HG03565 (cell line): ENCODE results near the gene HAPSTR1.
"Not testable (repeated sequence)": the region's sequence is repeated elsewhere in the genome, so short reads cannot be mapped to it uniquely, and the experiment has no call there.

Source experiments
- ATAC-seq: cut with Tn5 transposase; IDR thresholded peaks from one replicate; pipeline ENCODE4 v1.9.1; 2021; ENCODE audit warnings: mild to moderate bottlenecking, moderate library complexity; ENCODE audit not compliant: unreplicated experiment

Gene HAPSTR1, protein sequence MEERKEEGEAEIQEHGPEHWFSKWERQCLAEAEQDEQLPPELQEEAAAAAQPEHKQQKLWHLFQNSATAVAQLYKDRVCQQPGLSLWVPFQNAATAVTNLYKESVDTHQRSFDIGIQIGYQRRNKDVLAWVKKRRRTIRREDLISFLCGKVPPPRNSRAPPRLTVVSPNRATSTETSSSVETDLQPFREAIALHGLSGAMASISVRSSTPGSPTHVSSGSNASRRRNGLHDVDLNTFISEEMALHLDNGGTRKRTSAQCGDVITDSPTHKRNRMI

DNA sequence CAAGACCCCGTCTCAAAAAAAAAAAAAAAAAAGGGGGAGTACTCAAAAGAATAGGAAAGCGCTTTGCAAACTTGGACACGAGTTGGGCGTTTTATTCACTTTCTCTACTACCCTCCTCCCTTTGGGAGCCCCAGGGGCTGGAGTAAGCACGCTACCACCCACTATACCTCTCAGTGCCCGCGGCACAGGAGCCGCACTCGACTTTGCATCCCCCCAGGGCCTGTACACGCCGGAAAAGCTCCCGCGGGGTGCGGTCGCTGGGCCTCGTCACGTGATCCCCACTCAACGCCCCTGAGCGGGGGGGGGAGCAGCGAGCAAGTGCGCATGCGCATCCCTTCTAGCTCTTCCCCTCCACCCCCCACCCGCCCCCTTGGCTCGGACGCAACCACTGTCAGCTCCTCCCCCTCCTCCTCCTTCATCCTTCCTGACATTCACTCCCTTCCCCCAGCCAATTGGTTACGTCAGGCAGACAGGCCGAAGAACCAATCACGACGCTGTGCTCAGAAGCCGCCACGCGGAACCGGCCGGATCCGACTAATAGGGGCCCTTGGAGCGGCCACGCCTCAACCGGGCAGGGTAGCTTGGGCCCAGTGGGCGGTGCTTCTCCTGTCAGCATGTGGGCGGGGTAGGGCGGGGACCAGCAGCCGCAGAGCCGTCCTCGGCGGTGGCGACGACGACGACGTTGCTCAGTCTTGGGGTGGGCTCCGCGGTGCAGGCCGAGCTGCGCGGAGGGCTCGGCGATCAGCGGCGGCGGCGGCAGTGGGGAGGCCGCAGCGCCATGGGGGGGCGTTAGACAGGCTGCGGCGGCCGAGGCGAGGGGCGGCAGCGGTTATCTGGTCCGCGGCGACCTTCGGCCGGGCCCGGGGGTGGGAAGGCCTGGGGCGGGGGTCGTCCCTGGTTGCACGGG lies at the start of gene HAPSTR1:
Gene HAPSTR1, plus strand, starts transcription at position 685 of the 907 bp plus-strand sequence. CDS start 401 bp downstream, outside the sequence.
- ATAC-seq = peak; percentile 85

DNA sequence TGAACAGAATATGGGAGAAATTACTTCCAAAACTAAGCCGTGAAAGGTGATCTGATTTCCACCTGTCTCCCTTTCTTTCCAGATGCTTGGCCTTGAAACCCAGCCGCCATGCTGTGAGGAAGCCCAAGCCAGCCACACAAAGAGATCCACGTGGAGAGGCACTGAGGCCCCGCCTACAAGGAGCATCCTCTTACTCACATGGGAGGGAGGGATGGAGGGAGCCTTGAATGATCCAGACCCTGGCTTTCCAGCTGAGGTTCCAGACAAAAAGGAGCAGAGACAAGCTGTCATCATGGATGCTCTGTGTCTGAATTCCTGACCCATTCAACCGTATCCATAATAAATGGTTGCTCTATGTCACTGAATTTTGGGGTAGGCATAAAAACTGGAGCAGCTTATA lies 48.9 kb upstream of the HAPSTR1 start:
- ATAC-seq = no peak

DNA sequence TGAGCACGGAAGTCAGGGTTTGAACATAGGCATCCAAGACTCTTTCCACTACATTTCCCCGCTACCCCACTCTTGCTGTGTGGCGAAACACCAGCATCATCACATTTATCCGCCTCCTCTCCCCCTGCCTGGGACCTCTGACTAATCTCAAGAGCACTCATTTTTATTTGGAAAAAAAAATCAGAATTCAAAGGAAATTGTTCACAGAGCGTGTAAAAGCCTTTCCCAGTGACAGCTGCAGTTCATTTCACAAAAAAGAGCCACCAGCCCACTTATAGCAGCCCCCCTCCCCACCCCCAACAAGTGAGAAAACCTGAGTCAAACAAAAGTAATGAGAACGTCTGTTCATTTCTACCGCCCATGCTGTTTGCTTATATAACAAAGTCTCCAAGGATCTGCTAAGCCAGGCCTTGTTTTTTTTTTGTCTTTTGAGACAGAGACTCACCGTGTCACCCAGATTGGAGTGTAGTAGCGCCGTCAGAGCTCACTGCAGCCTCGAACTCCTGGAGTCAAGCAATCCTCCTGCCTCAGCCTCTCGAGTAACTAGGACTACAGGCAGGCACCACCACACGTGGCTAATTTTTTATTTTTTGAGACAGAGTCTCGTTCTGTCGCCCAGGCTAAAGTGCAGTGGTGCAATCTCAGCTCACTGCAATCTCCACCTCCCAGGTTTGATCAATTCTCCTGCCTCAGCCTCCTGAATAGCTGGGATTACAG lies 48.3 kb upstream of the HAPSTR1 start:
- ATAC-seq = no peak

DNA sequence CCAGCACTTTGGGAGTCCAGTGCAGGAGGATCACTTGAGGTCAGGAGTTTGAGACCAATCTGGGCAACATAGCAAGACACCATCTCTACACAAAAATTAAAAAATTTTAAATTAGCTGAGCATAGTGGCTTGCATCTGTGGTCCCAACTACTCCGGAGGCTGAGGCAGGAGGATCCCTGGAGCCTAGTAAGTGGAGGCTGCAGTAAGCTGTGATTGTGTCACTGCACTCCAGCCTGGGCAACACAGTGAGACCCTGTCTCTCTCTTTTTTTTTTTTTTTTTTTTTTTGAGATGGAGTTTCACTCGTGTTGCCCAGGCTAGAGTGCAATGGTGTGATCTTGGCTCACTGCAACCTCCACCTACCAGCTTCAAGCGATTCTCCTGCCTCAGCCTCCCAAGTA lies 45.9 kb upstream of the HAPSTR1 start:
- not testable (repeated sequence) for ATAC-seq

DNA sequence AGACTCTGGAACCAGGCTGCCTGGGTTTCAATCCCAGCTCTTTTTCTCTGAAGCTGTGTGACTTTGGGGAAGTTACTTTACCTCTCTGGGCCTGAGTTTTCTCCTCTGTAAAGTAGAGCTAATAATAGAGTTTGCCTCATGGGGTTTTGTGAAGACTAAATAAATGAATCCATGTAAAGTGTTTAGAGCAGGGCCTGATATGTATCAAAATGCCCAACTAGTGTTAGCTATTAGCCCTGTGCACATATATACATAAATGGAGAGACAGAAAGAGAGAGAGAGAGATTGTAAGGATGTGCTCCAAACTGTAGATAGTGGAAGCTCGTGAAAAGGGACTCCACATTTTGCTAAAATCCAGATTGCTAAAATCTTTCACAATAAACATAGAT lies 44.8 kb upstream of the HAPSTR1 start:
- no peak for ATAC-seq

DNA sequence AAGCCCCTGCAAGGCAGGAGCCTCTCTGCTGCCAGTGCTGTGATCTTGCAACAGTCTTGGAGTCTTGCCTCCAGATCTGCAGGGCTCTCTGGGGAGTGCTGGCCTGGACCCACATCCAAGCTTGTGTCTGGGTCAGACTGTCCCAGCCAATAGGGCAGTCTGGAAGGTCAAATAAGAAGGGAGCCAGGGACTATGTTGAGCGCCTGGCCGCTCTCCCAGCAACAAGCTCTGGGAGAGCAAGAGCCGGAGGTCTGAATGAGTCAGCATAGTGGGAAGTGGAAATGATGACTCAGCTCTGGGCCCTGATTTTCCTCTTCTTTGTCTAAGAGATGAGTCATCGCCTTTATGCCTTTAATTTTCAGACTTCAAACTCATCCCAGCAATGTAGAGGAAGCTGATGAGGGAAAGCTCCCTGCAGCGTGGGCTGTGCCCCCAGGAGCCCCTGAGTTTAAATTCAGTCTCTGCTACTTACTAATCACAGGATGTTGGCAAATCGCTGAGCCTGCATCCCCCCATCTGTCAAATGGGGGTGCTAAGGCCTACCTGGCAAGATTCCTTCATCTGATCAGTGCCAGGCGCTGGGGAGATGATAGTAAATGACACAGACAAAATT lies 43.6 kb upstream of the HAPSTR1 start:
- ATAC-seq = peak; percentile 84

DNA sequence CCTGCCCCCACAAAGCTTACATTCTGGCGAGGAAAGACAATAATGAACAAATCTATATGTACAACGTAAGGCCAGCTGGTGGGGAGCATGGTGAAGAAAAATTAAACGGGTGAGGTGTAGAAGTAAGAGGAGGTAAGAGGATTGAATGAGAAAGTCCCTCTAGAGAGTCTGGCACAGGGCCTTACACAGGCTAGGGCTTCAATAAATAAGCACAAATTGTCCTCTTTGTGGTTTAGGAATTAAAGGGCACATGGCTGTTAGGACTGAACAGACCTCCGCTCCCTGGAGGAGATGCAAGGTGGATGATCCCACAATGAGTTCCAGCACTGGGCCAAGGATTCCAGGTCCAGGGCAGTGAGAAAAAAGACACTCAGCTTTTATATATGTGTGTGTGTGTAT lies 43.1 kb upstream of the HAPSTR1 start:
- no peak for ATAC-seq

DNA sequence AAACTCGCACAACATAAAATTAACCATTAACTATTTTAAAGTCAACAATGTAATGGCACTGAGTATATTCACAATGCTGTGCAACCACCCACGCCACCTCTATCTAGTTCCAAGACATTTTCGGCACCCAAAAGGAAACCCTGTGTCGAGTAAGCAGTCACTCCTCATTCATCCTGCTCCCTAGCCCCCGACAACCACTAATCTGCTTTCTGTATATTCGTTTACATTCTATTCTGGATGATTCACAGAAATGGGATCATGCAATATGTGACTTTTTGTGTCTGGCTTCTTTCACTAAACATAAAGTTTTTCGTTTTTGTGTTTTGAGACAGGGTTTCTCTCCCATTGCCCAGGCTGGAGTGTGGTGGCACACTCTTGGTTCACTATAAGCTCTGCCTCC lies 42.2 kb upstream of the HAPSTR1 start:
- no peak for ATAC-seq

DNA sequence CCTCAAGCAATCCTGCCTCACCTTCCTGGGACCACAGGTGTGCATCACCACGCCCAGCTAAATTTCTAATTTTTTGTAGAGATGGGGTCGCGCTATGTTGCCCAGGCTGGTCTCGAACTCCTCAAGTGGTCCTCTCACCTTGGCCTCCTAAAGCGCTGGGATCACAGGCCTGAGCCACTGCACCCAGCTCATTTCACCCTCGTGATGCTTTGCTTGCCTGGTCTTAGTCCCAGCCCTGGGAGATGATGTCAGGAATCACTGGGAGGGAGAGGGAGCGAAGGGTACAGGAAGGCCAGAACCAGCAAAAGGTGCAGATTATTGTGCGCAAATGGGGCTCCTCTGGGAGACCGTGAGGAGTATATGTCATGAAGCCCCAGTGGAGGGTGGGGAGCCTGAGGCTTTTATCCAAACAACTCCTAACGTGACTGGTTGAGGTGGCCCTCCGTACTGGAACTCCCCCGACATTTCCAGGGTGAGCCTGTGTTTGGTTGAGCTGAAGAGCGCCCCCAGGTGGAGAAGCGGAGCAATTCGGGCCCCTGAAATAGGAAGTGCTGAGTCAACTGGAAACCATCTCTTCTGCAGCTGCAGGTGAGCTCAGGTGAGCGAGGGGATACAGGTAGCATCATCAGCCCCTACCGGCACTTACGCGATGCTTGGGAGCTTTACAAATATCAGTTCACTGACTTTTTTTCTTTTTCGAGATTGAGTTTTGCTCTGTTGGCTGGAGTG lies 41.2 kb upstream of the HAPSTR1 start:
- no peak for ATAC-seq

DNA sequence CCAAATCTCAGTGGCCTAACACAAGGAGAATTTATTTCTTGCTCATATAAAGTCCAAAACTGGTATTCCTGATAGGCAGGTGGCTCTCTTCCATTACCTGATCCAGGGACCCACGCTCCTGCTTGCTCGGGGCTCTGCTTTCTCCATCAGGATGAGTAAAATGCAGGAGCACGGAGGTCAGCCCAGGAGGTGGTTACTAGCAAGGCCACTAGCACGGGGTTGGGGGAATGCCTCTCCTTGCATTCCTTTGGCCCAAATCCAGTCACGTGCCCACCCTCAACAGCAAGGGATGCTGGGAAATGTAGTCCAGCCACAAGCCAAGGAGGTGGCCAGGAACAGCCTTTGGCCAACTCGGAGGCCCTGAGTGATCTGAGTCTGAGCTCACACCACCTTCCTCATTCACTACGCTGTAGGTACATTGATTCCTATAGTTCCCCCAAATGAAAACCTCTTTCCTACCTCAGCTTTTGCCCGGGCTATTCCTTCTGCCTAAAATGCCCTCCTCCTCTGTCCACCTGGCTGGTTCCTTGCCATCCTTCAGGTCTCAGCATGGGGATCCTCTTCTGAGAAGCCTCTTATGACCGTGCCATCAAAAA lies 38.3 kb upstream of the HAPSTR1 start:
- ATAC-seq = no peak

DNA sequence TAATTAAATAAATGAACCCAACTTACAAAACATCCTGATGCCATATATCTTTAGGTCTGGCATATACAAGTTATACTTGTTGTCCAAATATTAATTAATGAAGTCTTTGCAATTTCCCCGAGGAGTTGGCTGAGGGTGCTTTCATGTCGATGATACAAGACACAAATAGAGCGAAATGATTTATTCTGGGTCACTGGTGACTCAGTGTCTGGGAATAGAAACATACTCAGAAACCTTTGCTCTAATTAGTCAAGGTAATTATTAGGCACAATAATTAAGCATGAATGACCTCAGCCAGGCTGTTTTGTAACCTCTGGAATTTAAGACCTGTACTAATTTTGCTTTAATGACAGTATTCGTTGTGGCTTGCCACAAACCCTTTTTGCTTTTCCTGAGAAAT lies 37.0 kb upstream of the HAPSTR1 start:
- no peak for ATAC-seq

DNA sequence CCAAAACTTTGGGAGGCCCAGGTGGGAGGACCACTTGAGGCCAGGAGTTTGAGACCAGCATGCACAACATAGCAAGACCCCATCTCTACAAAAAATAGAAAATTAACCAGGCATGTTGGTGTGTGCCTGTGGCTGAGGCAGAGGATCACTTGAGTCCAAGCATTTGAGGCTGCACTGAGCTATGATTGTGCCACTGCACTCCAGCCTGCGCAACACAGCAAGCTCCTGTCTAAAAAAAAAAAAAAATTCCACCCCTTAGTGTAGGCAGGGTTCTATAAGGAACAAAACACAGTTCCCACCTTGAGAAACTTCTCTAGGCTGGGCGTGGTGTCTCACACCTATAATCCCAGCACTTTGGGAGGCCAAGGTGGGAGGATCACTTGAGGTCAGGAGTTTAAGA lies 36.3 kb upstream of the HAPSTR1 start:
- ATAC-seq = no peak

DNA sequence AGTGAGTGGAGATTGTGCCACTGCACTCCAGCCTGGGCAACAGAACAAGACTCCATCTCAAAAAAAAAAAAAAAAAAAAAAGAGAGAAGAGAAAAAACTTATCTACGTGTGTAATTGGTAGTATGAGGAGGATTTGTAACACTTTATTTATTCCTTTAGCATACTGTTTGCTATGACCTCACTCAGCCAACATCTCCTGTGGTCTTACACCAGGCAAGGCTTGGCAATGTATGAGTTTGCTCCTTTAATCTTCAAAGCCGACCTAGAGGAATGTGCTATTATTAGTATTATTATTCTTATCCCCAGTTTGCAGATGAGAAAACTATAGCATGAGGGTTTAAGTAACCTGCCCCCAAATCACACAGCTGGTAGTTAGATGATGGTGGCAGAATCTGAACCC lies 35.8 kb upstream of the HAPSTR1 start:
- ATAC-seq = no peak

DNA sequence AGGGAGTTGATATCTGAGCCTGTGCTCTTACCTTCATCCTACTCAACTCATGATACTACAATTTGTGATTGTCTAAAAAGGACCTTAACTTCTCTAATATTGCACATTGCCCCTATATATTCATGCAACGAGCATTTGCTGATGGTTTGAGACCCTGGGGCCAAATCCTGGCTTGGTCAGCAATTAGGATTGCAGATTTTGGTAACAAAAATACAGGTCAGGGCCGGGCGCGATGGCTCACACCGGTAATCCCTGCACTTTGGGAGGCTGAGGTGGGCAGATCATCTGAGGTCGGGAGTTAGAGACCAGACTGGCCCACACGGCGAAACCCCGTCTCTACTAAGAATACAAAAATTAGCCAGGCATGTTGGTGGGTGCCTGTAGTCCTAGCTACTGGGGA lies 35.4 kb upstream of the HAPSTR1 start:
- ATAC-seq = no peak

DNA sequence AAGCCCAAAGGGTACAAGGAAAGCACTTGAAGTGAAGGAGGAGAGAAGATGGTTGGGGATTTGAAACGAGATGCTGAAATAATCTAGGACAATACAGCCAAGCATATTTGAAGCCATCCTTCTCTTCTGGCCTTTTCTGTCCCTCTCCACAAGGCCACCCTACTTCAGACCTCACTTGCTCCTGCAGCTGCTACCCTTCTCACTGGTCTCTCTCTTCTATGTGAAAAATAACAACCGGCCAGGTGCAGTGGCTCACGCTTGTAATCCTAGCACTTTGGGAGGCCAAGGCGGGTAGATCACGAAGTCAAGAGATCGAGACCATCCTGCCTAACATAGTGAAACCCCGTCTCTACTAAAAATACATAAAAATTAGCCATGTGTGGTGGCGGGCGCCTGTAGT lies 33.2 kb upstream of the HAPSTR1 start:
- no peak for ATAC-seq

DNA sequence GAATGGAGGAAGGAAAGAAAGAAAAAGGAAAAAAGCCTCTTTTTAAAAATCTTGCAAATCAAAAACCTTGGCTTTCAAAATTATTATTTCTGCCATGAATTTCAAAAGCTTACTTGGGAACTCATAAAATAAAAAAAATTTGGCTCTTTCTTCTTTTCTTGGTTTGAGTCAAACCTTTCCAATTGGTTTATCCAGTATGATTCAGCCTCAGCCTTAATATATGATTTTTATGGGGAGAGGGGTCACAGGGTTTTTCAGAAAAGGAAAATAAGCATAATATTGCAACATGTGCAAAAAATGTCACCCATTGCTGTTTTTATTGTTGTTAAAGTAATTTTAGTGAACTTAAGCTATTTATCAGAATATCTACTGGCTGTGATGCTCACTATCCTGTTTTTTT lies 31.2 kb upstream of the HAPSTR1 start:
- no peak for ATAC-seq

DNA sequence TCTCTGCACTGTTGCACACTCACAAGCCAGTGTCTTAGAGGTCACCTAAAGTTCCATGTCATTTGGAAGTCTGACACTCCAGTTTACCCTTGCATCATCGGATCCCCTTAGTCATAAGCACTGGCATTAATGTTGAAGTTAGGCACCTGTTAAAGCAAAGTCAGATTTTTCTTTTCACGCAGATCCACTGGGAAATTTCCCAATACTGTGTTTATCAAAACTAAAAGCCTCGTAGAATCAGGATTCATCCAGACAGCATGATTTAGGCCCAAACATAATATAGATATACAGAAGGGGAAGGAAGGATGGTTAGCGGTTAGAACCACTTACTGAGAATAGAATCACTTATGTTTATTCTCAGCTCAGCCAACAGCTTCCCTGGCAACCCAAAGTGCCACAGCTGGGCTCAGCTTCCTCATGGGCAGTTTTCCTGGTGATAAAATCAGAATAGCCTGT lies 30.1 kb upstream of the HAPSTR1 start:
- ATAC-seq = peak; percentile 48

DNA sequence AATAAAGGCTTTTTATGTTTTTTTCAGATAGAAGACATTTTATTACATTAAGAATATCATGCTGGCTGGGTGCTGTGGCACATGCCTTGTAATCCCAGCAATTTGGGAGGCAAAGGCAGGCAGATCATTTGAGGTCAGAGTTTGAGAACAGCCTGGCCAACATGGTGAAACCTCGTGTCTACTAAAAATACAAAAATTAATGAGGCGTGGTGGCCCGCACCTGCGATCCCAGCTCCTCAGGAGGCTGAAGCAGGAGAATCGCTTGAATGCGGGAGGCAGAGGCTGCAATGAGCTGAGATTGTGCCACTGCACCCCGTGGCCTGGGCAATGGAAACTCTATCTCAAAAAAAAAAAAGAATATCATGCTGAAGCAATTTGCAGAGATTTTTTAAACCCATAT lies 29.1 kb upstream of the HAPSTR1 start:
- ATAC-seq = no peak

DNA sequence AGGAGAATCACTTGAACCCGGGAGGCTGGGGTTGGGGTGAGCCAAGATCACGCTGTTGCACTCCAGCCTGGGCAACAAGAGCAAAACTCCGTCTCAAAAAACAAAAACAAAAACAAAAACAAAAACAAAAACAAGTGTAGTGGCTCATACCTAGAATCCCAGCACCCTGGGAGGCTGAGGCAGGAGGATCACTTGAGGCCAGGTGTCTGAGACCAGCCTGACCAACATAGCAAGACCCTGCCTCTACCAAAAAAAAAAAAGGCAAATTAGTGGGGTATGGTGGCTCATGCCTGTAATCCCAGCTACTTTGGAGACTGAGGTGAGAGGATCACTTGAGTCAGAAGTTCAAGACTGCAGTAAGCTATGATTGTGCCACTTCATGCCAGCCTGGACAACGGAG lies 26.4 kb upstream of the HAPSTR1 start:
- no peak for ATAC-seq

DNA sequence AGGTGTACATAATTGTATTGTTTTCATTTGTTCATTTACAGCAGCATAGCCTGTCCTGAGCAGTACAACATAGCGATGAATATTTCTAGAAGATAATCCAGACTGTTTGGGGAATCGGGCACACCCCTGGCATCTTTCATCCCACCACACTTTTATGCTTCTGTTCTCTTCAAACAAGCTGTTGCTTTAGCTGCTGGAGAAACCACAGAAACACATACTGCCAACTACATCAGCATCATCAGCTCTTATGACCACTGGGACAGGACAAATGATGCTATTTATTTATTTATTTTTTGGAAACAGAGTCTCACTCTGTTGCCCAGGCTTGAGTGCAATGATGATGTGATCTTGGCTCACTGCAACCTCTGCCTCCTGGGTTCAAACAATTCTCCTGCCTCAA lies 22.6 kb upstream of the HAPSTR1 start:
- ATAC-seq = no peak
